ENCODE data around the gene SH3PXD2B.
A peak's percentile ranks its signal among the peaks of the same experiment; 100 is the strongest.

The SH3PXD2B gene

DNA sequence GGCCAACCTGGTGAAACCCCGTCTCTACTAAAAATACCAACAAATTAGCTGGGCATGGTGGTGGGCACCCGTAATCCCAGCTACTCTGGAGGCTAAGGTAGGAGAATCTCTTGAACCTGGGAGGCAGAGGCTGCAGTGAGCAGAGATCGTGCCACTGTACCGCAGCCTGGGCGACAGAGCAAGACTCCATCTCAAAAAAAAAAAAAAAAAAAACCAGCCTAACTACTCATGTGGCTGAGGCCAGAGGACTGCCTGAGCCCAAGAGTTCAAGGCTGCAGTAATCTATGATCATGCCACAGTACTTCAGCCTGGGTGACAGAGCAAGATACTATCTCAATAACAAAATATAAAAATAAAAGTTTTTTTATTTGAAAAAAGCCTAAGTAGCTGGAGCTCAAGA lies 174.0 kb downstream of the SH3PXD2B start:
- TF ChIP-seq, protein P1, sequence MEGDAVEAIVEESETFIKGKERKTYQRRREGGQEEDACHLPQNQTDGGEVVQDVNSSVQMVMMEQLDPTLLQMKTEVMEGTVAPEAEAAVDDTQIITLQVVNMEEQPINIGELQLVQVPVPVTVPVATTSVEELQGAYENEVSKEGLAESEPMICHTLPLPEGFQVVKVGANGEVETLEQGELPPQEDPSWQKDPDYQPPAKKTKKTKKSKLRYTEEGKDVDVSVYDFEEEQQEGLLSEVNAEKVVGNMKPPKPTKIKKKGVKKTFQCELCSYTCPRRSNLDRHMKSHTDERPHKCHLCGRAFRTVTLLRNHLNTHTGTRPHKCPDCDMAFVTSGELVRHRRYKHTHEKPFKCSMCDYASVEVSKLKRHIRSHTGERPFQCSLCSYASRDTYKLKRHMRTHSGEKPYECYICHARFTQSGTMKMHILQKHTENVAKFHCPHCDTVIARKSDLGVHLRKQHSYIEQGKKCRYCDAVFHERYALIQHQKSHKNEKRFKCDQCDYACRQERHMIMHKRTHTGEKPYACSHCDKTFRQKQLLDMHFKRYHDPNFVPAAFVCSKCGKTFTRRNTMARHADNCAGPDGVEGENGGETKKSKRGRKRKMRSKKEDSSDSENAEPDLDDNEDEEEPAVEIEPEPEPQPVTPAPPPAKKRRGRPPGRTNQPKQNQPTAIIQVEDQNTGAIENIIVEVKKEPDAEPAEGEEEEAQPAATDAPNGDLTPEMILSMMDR (IDR thresholded peaks at IDR 0.05; ENCODE audit: insufficient read depth, low read depth, low read length, missing control alignments), result no peak
- no peak overlapping the region for H3K4me3 ChIP-seq (ENCODE audit: low read length)
- no peak for DNase-seq (ENCODE audit: low read depth)

DNA sequence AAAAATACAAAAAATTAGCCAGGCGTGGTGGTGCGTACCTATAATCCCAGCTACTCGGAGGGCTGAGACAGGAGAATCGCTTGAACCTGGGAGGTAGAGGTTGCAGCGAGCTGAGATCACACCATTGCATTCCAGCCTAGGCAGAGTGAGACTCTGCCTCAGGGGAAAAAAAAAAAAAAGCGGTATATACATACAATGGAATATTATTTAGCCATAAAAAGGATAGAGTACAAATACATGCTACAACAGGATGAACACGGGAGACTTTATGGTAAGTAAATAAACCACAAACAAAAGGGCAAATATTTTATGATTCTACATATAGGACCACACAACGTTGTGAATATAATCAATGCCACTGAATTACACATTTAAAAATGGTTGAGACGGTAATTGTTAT lies 176.0 kb downstream of the SH3PXD2B start:
- DNase-seq (ENCODE audit: low read depth), result no peak
- no peak overlapping the region for H3K4me3 ChIP-seq (ENCODE audit: low read length)
- TF ChIP-seq, protein P1 (IDR thresholded peaks at IDR 0.05; ENCODE audit: insufficient read depth, low read depth, low read length, missing control alignments), result no peak

DNA sequence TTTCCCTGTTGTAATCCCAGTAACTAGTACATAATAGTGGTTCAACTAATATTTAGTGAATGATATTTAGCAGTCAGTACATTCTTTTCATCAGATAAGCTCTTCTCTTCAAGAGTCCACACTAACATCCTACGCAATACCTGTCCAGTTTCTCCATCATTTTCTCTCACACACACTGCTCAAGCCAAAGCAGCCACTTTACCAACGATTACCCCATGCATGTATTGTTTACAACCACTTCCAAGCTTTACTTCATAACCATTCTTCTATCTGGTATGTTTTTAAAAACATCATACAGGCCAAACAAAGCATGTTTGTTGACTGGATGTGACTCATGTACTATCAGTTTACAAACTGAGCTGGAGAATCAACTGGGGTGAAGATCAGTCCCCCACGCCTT lies 178.1 kb downstream of the SH3PXD2B start:
- TF ChIP-seq, protein P1 (IDR thresholded peaks at IDR 0.05; ENCODE audit: insufficient read depth, low read depth, low read length, missing control alignments), result no peak
- peak; percentile 79 for DNase-seq (ENCODE audit: low read depth)
- no peak overlapping the region for H3K4me3 ChIP-seq (ENCODE audit: low read length)
